CD4-positive, alpha-beta T cell treated with Interleukin-4 for 4 hours (primary cell): ENCODE data around the gene STK4.
"Not testable (repeated sequence)": the region's sequence is repeated elsewhere in the genome, so short reads cannot be mapped to it uniquely, and the experiment has no call there.

ENCODE experiments used
- DNase-seq: peaks from one replicate; pipeline ENCODE4 v3.0.0-alpha.2; 2020

The STK4 gene

DNA sequence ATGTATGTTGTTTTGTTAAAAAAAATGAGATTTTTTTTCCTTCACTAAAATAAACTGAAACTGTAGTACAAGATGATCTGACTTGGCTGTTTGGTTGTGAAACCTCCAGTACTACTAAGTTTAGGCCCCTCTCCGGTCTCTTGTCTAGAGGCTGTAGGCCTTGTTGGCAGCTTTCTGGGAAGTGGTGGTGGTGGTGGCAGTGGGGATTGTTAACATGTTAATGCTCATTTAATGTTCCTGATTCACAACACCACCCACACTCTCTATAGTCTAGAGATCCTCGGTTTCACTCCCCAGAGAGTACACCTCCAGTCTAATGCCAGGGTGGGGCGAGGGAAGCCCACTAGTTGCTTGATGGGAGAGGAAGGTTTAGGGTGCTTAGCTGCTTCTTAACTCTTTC lies 24.1 kb downstream of the STK4 start:
- DNase-seq = peak; percentile 32

DNA sequence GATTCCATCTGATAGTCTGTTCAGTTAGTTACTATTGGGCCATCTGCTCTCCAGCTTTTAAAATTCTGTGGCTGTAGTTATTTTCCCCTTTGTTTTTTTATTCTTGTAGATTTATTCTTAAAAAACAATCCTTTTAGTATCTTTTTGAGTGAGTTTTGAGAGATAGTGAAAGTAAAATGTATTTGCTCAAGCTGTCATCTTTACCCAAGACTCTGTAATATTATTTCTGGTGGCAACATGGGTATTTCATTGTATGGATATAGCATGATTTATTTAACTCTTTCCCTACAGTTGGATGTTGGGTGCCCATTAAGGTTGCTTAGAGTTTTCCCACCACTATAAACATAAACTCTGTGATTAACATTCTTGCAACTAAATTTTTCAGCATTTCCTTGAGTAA lies 24.6 kb downstream of the STK4 start:
- no peak for DNase-seq

DNA sequence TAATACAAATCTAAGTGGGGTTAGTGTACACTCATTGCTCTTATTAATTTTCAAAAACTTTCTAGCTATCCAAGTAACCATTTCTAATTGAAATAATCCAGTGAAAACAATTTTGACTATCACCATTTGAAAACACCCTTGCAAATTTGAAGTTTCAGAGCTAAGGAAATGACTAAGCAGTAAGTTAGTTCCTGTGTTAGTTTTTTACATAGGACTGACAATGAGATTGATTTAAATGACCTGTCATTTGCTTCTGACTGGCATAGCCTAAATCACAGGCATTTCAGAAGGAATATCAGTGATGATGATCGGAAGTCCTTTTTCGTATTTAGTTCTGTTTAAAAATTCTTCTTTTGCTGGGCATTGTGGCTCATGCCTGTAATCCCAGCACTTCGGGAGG lies 27.0 kb downstream of the STK4 start:
- DNase-seq = peak; percentile 51

DNA sequence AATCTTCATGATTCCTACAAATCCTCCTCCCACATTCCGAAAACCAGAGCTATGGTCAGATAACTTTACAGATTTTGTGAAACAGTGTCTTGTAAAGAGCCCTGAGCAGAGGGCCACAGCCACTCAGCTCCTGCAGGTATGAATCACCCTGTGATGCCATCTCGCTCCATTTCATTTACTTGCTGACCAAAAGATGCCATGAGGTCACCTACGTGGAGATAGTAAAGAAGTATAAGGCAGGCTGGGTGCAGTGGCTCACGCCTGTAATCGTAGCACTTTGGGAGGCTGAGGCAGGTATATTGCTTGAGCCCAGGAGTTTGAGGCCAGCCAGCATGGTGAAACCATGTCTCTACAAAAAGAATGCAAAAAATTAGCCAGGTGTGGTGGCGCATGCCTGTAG lies 30.9 kb downstream of the STK4 start:
- DNase-seq = no peak

DNA sequence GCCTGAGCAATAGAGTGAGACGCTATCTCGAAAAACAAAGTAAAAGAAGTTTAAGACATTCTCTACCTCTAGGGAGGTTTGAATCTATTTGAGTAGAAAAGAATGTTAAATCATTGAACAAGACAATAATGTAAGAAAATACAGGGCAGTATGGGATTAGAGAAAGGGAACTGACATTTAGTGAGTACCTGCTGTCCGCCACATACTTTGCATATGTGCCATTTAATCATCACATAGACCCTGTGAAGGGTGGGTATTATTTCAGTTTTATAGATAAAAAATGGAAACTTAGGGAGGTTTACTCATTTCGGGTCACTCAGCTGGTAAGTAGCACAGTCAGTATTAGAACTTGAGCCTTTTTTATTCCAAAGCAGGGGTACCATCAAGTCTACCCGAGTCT lies 31.4 kb downstream of the STK4 start:
- no peak for DNase-seq

DNA sequence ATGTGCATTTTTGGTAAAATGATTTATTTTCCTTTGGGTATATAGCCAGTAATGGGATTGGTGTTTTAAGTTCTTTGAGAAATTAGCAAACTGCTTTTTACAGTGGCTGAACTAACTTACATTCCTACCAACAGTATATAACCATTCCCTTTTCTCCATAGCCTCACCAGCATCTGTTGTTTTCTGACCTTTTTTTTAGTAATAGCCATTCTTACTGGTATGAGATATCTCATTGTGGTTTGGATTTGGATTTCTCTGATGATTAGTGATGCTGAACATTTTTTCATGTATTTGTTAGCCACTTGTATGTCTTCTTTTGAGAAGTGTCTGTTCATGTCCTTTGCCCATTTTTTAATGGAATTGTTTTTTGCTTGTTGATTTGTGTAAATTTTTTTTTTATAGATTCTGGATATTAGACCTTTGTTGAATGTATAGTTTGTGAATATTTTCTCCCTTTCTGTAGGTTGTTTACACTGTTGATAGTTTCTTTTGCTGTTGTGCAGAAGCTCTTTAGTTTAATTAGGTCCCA lies 42.3 kb downstream of the STK4 start:
- no peak for DNase-seq

DNA sequence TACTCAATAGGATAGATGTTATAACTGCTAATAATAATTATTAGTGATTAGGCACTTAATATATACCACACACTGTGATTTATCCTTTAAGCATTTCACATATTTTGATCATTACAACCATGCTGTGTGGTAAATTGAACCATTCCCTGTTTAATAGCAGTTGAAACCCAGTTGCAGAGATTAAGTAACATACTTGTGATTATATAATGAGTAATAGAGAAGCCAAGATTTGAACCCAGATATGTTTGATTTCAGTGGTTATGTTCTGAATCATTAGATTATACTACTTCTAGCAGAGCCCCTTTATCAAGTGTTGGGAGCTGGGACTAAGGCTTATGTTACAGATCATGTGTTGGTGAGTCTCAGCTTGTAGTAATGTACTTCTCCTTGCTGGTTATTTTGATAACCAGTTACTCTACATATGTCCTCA lies 44.1 kb downstream of the STK4 start:
- no peak for DNase-seq

DNA sequence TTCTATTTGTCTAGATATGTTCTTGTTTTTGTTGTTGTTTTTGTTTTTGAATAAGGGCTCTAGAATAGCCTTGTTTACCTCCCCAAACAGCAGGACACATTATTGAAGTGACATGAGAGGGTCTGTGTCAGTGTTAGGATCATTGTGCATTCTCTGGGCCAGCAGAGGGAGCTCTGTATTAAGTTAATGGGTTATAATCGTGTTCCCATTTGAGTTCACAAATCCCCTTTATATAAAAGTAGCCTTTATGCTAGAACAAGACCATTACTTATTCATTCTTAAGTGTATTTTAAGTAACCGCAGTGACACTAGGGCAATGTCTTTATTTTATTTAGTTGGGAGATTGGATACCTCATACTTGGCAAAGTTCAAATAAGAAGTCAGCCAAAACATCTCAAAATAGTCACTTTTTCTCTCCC lies 44.8 kb downstream of the STK4 start:
- DNase-seq = peak; percentile 67

DNA sequence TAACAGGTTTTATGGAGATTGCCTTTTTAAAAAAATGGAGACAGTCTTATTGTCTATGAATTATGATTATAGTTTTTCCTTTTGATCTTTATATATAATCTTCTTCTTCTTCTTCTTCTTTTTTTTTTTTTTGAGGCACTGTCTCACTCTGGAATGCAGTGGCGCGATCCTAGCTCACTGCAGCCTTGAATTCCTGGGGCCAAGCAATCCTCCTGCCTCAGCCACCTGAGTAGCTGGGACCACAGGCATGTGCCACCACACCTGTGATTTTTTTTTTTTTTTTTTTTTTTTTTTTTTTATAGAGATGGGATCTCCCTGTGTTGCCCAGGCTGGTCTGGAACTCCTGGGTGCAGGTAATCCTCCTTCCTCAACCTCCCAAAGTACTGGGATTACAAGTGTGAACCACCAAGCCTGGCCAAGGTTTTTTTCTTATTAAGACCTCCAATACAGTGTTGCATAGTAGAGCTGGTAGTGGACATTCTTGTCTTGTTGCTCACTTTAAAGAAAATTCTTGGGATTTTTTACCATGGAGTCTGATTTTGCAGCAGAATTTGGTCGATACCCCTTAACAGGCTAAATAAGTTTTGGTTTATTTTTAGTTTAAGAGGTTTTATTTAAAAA lies 46.5 kb downstream of the STK4 start:
- no peak for DNase-seq

DNA sequence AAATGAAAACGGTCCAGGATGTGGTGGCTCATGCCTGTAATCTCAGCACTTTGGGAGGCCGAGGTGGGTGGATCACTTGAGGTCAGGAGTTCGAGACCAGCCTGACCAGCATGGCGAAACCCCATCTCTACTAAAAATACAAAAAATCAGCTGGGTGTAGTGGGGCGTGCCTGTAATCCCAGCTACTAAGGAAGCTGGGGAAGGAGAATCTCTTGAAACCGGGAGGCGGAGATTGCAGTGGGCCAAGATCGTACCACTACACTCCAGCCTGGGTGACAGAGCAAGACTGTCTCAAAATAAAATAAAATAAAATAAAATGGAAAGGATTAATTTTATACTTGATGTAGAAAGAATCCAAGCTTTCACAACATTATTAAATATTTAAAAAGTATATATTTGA lies 47.8 kb downstream of the STK4 start:
- not testable (repeated sequence) for DNase-seq

DNA sequence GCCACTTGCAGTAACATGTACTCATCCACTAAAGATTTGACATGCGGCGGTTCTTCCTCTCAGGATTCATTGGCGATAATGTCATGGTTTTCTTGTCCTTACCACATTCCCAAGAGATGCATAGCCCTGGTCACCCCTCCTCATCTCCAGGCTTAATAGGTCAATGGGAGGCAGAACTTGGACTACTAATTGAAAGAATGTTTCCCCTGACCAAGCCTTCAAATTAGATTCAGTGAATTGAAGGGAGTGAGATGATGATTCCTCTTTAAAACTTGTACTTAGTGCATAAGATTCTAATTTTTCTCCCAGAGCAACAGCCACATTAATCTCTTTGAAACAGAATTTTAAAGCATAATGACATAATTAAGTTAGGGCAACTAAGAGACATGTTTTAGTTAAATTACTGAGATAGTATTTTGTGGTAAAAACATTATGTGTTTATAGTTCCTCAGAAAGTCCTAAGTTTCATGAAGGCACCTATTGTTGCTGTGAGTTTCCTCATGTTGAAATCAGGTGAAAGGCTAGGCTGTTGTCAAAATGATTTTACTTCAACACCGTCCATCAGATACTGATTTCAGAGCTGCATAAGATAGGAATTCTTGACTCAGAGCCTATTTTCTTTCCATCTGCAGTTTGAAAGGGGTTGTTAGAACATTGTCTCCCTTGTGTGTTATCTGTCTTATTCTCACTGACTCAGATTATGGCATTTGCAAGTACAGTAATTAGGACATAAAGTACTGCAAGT lies 48.5 kb downstream of the STK4 start:
- no peak for DNase-seq

DNA sequence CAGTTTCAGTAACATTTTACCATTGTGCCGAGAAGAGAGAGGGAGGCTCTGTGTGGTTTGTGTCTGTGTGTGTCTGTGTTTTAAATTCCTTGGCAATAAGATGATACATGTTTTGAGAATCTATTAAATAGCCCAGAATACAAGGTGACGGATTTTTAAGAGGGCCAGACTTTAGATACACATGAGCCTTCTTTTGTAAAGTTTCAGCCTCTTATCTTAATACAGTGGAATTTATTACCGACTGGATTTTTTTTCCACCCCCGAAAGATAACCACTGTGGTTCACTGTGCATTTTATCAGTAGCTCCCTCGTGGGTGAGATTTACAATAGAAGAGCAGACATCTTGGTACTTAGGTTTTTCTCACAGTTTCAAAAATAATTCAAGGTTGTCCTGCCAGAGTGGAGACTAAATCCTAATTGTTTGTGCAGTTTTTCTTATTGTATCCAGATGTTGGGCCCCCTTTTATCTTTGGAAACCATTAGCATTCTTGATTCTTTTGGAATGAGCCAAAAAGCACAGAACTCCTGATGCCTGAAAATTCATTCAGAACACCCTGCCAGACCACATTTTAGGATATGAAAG lies 49.9 kb downstream of the STK4 start:
- no peak for DNase-seq

DNA sequence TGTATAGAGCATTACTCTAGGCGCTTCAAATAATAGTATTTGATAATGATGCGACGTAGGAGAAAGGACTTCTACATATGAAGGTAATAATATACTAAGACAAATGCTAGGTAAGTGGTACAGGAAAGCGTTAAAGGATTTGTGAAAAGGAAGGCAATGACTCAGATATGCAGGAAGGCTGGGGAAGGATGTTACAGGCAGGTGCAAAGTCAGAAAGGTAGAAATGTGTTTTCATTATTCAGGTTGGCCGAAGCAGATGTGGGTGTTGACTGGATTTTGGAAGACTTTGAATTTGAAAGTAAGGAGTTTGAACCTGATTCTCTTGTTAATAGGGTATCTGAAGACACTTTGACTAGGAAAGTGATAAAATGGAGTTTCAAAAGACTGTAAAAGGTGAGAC lies 51.0 kb downstream of the STK4 start:
- DNase-seq = no peak

DNA sequence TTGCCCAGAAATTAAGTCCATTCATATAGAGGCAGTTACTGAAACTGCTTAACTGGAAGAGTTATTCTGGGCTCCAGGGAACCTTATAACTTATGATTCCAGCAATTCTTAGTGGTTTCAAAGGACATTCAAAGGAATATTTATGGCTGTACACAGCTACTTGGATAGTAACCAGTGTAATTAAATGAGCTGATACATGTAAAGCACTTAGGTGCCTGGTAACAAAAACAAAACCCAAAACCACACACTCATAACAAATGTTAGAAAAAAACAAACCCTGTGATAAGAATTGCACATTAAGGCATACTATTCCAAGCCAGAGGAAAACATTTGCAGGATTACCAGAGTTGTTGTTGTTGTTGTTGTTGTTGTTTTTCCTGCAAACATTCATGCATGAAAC lies 51.5 kb downstream of the STK4 start:
- no peak for DNase-seq

DNA sequence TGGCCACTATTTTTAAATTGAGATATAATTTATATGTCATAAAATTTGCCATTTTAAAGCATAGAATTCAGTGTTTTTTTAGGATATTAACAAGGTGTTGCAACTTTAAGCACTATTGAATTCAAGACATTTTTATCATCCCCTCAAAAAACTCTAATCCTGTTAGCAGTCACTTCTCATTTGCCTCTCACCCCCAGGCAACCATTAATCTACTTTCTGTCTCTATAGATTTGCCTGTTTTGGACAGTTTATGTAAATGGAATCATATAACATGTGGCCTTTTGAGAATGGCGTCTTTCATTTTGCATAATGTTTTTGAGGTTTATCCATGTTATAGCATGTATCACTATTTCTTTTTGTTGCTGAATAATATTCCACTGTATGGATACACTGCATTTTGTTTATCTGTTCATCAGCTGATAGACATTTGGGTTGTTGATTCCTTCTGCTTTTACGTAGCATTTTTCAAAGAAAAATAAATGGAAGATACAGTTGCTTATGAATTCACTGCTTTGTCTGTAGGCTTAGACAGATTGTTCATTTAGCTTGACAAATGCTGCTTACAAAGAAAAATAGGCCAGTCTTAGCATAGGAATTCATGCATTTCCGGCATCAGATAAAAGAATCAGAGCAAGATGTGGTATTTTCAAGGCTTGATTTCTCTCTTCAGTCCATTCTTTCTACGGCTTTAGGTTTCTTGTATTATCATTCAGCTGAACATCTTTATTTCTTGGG lies 52.9 kb downstream of the STK4 start:
- no peak for DNase-seq

DNA sequence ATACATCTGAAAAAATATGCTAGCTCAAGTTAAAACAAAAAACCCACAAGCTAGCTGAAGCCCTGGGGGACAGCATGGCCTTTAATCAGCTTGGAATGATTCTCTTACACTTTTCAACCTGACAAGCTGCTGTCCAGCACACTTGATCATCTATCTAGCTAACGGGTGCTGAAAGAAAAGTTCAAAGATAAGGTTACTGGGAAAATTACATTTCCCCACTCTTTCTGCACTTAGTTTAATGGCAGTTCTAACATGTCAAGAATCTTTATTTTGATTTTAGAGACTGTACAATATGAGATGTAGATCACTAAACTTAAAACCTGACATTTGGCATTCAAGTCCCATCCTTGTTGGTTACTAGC lies 53.4 kb downstream of the STK4 start:
- DNase-seq = no peak

DNA sequence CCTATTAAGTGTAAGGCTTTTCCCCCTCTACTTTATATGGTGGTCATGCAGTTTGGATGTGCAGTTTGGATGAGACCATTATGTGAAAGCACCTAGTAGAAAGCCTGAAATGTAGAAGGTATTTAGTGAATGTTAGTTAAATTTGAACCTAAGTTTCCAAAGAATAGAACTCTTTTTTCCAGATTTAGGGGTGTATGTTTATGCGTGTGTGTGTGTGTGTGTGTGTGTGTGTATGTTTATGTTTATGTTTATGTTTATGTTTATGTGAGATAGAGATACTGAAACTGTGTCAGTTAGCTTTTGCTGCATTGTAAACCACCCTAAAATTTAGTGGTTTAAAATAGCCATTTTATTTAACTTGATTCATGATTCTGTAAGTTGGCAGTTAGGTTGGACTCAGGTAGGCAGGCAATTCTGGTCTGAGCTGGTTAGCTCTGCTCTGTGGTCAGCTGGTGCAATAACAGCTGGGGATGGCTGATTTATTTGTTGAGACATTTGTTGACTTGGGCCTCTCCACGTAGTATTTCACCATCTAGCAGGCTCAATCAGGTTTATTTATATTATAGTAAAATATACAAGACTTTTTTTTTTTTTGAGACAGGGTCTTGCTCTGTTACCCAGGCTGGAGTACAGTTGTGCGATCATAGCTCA lies 54.0 kb downstream of the STK4 start:
- no peak for DNase-seq

DNA sequence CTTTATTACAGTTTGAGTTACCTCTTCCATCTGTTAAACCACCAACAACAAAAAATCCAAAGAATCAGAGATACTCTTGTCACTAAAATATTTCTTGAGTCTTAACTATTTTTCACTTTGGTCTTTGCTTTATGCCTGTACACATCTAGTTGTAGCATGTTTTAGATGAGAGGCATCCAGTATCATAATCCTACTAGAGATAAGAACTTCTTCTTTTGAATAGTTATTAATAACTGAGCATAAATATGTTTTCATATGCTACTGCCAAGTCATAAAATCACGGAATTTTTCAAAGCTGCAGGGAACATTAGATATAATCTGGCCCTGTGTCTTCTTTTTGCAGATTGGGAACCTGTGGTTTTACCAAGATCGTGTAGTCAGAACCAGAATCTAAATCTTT lies 55.3 kb downstream of the STK4 start:
- DNase-seq = no peak

DNA sequence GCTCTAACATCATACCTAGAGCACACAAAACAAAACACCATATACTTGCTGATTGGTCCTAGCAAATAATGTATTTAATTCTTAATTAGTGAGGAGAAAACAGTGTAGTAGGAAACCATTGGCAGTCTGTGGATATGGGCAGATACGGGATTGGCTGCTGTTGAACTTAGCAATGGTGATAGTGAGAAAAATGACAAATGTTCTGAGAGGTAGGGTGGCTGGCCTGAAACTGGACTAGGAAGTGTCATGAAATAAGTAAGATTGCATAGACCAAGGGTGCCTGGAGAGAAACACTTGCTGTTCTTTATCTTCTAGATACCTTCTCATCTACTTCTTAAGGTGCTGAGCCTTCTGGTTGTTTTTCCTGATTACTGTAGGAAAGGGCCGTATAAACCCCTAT lies 56.8 kb downstream of the STK4 start:
- not testable (repeated sequence) for DNase-seq

DNA sequence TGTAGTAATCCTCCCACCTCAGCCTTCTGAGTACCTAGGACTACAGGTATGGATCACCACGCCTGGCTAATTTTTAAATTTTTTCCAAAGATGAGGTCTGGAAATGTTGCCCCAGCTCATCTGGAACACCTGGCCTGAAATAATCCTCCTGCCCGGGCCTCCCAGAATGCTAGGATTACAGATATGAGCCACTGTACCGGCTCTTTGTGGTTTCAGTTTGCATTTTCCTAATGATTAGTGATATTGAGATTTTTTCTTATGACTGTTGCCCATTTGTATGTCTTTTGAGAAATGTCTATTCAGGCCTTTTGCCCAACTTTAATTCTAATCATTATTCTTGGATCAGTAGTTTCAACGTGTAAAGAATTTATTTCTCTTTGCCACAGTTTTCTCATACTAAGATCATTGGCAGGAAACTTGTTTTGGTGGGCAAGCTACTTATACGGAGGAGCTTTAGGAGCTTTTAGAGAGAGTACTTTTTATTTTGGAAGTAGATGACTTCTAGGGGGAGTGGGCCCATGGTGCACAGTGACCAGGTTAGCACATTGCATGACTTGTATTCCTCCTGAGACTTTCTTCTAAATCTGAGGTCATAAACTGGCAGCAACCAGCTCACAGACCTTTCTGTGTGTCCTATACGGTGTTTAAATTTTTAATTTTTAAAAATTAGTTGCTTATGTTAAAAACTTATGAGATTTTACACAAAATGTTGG lies 62.3 kb downstream of the STK4 start:
- DNase-seq = no peak

DNA sequence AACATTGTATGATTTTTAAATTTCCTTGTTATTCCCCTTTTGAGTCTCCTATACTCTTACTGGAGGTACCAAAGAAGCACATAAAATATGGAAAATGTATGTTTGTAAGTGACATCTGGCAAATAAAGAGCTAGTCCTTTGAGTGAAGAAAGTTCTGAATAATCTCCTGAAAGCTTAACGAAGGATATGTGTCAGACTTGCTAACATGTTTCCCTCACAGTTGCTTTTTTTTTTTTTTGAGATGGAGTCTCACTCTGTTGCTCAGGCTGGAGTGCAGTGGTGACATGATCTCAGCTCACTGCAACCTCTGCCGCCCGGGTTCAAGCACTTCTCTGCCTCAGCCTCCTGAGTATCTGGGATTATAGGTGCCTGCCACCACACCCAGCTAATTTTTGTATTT lies 63.6 kb downstream of the STK4 start:
- no peak for DNase-seq

DNA sequence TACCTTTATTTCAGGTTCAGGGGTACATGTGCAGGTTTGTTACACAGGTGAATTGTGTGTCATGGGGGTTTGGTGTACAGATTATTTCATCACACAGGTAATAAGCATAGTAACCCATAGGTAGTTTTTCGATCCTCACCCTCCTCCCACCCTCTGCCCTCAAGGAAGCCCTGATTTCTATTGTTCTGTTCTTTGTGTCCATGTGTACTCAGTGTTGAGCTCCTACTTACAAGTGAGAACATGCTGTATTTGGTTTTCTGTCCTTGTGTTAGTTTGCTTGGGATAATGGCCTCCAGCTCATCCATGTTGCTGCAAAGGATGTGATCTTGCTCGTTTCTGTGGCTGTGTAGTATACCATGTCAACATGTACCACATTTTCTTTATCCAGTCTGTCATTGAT lies 66.0 kb downstream of the STK4 start:
- no peak for DNase-seq
